ENCODE results near the gene PHF3. TPM values are rescaled to one million over a fixed set of nuclear protein-coding genes. Genes with fewer than 3 reads are reported as not detected.

The PHF3 gene, protein sequence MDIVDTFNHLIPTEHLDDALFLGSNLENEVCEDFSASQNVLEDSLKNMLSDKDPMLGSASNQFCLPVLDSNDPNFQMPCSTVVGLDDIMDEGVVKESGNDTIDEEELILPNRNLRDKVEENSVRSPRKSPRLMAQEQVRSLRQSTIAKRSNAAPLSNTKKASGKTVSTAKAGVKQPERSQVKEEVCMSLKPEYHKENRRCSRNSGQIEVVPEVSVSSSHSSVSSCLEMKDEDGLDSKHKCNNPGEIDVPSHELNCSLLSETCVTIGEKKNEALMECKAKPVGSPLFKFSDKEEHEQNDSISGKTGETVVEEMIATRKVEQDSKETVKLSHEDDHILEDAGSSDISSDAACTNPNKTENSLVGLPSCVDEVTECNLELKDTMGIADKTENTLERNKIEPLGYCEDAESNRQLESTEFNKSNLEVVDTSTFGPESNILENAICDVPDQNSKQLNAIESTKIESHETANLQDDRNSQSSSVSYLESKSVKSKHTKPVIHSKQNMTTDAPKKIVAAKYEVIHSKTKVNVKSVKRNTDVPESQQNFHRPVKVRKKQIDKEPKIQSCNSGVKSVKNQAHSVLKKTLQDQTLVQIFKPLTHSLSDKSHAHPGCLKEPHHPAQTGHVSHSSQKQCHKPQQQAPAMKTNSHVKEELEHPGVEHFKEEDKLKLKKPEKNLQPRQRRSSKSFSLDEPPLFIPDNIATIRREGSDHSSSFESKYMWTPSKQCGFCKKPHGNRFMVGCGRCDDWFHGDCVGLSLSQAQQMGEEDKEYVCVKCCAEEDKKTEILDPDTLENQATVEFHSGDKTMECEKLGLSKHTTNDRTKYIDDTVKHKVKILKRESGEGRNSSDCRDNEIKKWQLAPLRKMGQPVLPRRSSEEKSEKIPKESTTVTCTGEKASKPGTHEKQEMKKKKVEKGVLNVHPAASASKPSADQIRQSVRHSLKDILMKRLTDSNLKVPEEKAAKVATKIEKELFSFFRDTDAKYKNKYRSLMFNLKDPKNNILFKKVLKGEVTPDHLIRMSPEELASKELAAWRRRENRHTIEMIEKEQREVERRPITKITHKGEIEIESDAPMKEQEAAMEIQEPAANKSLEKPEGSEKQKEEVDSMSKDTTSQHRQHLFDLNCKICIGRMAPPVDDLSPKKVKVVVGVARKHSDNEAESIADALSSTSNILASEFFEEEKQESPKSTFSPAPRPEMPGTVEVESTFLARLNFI (N-terminal part only)
- total RNA-seq (55.7 TPM), polyA plus RNA-seq (ENCODE audit: insufficient read depth in 1 of 8, insufficient read length in 8 of 8, low replicate concordance in 1 of 8) (10 to 100 TPM; 23.9 to 37.8 (median 32.1) TPM)
- long read RNA-seq, donor 1, full-length matches to known transcripts, result 1 of 1 reads
- long read RNA-seq, donor 1, partial matches to known transcripts, result 0 of 1 reads
- long read RNA-seq, donor 1, other reads (novel, unspliced or antisense), result 0 of 1 reads
- long read RNA-seq, donor 2, result 0 reads
- long read RNA-seq, donor 3, result 0 reads
- long read RNA-seq, donor 4, result 0 reads
- long read RNA-seq, donor 5, full-length matches to known transcripts, result 1 of 22 reads
- long read RNA-seq, donor 5, partial matches to known transcripts, result 21 of 22 reads
- long read RNA-seq, donor 5, other reads (novel, unspliced or antisense), result 0 of 22 reads
- long read RNA-seq, donor 6, result 0 reads
- long read RNA-seq, donor 7, result 0 reads
- long read RNA-seq, donor 8, partial matches to known transcripts, result 14 of 14 reads
- long read RNA-seq, donor 8, other reads (novel, unspliced or antisense), result 0 of 14 reads
- long read RNA-seq, donor 9, partial matches to known transcripts, result 5 of 6 reads
- long read RNA-seq, donor 9, other reads (novel, unspliced or antisense), result 0 of 6 reads
- long read RNA-seq, donor 10, partial matches to known transcripts, result 6 of 6 reads
- long read RNA-seq, donor 10, other reads (novel, unspliced or antisense), result 0 of 6 reads
- long read RNA-seq, donor 11, partial matches to known transcripts, result 5 of 5 reads
- long read RNA-seq, donor 11, other reads (novel, unspliced or antisense), result 0 of 5 reads

DNA sequence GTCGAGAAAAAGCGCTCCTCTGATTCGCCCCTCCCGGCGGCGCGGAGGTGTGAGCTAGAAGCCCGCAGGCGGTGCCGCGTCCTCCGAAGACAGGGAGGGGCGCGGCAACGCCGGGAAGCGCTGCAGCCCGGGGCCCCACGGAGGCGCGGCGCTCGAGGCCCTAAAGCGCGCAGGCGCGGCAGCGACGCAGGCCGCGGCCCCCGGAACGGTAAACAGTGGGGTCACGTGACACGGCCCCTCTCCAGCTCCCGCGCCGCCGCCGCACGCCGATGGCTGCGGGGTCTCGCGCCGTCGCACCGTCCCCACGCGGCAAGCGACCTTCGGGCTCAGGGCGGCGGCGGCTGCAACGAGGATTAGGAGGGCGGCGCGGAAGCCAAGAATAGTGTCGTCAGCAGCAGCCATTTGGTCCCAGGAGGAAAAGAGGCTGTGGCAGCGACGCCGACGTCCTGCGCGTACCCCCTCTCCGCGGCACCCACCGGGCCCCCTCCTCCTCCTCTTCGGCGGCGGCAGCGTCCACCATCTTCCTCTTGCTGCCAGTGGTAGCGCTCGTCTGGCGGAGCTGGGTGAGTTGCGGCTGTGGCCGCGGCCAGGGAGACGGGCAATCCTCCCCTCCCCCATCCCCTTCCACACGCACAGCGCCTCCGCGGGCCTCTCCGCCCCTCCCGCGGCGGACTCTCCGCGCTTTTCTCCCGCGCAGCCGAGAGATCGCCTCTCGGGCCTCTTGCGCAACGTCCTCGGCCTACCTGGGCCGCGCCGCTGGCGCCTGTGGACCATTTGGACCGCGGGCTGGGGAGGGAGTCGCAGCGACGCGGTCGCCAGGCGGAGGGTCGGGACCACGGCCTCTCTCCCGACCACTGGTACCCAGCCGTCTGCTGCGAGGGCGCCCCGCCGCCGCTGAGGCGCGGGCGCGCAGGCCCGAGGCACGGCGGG is at the start of gene PHF3:
PHF3 (plus strand) TSS at position 215 of the 930 bp plus-strand sequence. CDS start 10,750 bp downstream, outside the sequence.
- Histone ChIP-seq H3K9me3 (replicated peaks; ENCODE audit: control insufficient read depth, low read depth, low read length) (no peaks in the 10 kb centered on the region), H3K27ac (ENCODE audit: low read length) (peak within 1 kb of the TSS; percentile 97), H3K27me3 (ENCODE audit: control insufficient read depth, insufficient read depth, low read length) (no peaks in the 10 kb centered on the region), H3K4me1 (ENCODE audit: control insufficient read depth, insufficient read depth, low read length) (peaks cover 6% of the 10 kb centered on the region), H3K36me3 (ENCODE audit: control insufficient read depth, insufficient read depth, low read length) (no peaks in the 10 kb centered on the region), H3K4me3 (ENCODE audit: low read length) (peak within 1 kb of the TSS; percentile 88)
- peak; percentile 98 for DNase-seq
- under 1% methylated on average over 122 of the region's 126 CpGs for WGBS (ENCODE audit: insufficient coverage)

DNA sequence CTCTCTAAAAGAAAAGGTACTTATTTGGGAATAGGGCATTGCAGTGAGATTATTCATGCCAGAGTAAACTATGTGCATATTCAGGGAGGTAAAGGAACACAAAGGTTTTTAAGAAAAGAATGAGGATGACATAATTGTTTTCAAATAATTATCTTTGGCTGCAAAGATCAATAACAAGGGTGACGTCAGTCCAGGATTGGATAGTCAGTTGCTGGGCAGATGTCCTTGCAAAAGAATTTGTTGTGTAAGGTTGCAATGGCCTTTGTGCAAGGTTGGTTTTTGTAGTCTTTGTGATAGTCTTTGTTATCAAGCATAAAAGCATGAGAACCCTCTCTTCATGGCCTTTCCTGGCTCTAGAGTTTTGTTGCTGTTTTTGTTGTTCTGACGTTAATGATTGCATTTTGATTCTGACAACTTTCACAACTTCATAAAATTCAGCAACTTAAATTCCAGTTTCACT is 45.6 kb upstream of the PHF3 start:
- no peaks in the 10 kb centered on the region for H3K4me1 ChIP-seq (ENCODE audit: control insufficient read depth, insufficient read depth, low read length)
- no CpG with 5 or more reads among the region's 2 CpGs for WGBS (ENCODE audit: insufficient coverage)
- DNase-seq, result no peak
- H3K27me3 ChIP-seq (ENCODE audit: control insufficient read depth, insufficient read depth, low read length), result no peaks in the 10 kb centered on the region
- no peak overlapping the region for H3K4me3 ChIP-seq (ENCODE audit: low read length)
- no peaks in the 10 kb centered on the region for H3K36me3 ChIP-seq (ENCODE audit: control insufficient read depth, insufficient read depth, low read length)
- no peaks in the 10 kb centered on the region for H3K9me3 ChIP-seq (replicated peaks; ENCODE audit: control insufficient read depth, low read depth, low read length)
- H3K27ac ChIP-seq (ENCODE audit: low read length), result no peak overlapping the region

DNA sequence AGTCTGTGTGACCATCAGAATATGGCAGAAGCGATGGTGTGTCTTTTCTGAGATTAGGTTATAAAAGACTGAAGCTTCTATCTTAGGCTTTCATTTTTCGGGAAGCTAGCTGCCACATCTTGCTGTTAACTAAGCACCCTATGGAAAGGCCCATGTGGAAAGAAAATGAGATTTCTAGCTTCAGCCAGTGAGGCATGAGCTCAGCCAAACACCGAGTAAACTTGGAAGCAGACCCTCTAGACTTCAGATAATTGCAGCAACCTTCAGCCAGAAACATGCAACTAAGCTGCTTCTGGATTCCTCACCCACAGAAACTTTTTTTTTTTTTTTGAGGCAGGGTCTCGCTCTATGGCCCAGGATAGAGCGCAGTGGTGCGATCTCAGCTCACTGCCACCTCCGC is 42.7 kb upstream of the PHF3 start:
- H3K4me1 ChIP-seq (ENCODE audit: control insufficient read depth, insufficient read depth, low read length), result peaks cover under 1% of the 10 kb centered on the region
- no peak overlapping the region for H3K27ac ChIP-seq (ENCODE audit: low read length)
- H3K36me3 ChIP-seq (ENCODE audit: control insufficient read depth, insufficient read depth, low read length), result no peaks in the 10 kb centered on the region
- H3K27me3 ChIP-seq (ENCODE audit: control insufficient read depth, insufficient read depth, low read length), result no peaks in the 10 kb centered on the region
- no peak for DNase-seq
- 83% methylated on average over 6 of the region's 7 CpGs for WGBS (ENCODE audit: insufficient coverage)
- H3K9me3 ChIP-seq (replicated peaks; ENCODE audit: control insufficient read depth, low read depth, low read length), result no peaks in the 10 kb centered on the region
- H3K4me3 ChIP-seq (ENCODE audit: low read length), result no peak overlapping the region

DNA sequence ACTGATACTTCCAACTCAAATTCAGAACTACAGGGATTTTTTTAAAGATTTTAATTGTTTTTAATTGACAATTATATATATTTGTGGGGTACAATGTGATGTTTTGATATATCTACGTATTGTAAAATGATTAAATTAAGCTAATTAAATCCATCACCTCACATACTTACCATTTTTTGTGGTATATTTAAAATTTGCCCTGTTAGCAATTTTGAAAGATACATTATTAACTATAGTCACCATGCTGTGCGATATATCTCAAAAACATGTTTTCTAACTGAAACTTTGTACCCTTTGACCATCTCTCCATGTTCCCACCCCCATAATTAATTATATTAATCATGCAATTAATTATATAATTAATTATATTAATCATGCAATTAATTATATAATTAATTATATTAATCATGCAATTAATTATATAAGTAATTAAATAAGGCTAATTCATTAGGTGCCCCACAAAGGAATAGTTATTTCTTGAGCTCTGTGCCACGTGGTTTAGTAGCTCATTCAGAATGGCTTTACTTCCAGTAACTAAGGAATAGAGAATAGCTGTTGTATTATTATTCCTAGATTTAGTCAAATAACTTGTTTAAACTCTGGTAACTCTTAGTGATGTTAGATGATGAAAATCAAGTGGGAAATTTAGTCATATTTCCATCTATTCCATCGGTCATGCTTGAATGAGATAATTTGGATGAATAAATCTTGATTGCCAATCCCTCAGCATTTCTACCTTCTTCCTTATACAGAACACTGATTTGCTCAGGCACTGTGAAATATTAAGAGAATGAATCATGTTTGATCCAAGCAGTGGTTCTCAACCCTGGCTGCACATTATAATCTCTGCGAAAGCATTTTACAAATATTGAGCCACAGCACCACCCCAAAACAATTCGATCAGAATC is 38.2 kb upstream of the PHF3 start:
- no peak overlapping the region for H3K4me3 ChIP-seq (ENCODE audit: low read length)
- H3K36me3 ChIP-seq (ENCODE audit: control insufficient read depth, insufficient read depth, low read length), result no peaks in the 10 kb centered on the region
- WGBS (ENCODE audit: insufficient coverage), result no CpG with 5 or more reads among the region's 6 CpGs
- H3K27ac ChIP-seq (ENCODE audit: low read length), result no peak overlapping the region
- no peaks in the 10 kb centered on the region for H3K27me3 ChIP-seq (ENCODE audit: control insufficient read depth, insufficient read depth, low read length)
- DNase-seq, result no peak
- peaks cover 3% of the 10 kb centered on the region for H3K4me1 ChIP-seq (ENCODE audit: control insufficient read depth, insufficient read depth, low read length)
- H3K9me3 ChIP-seq (replicated peaks; ENCODE audit: control insufficient read depth, low read depth, low read length), result no peaks in the 10 kb centered on the region

DNA sequence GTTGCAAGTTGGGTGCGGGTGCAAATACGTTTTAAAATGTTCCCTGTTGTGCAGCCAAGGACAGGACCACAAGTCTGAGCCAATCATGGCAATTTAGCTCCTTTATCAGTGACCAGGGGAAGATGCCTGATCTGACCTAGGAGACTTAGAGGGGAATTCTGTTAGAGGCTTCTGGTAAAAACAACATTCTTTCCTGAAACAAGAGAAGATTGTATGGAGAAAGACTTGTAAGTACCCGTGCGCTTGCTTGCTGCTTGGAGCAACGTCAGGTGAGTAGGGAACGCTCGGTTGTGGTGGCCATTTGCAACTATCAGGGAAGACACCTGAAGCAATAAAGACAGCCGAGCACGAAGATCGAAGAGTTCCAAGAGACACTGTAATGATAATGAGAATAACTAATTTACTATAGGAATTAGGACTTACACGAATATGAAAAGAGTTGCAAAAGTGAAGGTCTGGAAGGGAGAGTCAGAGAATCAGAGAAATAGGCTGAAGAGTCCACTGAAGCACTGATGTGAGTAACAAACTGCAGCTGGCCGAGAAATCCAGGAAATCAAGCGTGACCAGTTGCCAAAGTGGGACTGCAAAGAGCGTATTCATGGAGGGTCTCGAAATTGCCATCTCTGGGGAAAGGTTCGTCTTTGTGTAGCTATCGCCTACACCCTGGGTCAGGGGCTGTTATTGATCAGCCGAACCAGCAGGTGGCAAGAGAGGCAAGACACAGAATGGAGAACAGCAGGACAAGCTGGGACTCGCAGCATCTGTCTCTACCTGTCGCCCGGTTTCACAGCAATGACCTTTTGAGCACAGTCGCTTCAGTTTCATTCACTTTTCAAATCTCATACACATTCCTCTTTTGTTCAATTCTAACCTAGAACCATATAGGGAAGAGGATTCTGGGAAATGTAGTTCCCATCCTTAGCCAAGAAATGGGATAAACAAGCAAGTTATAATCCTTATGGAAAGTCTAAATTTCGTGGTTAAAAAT is 37.3 kb upstream of the PHF3 start:
- Histone ChIP-seq H3K9me3 (replicated peaks; ENCODE audit: control insufficient read depth, low read depth, low read length) (no peaks in the 10 kb centered on the region), H3K27ac (ENCODE audit: low read length) (no peak overlapping the region), H3K36me3 (ENCODE audit: control insufficient read depth, insufficient read depth, low read length) (no peaks in the 10 kb centered on the region), H3K27me3 (ENCODE audit: control insufficient read depth, insufficient read depth, low read length) (no peaks in the 10 kb centered on the region), H3K4me1 (ENCODE audit: control insufficient read depth, insufficient read depth, low read length) (peaks cover 3% of the 10 kb centered on the region), H3K4me3 (ENCODE audit: low read length) (peak overlapping the region; percentile 60)
- 0% methylated on average over 4 of the region's 23 CpGs for WGBS (ENCODE audit: insufficient coverage)
- DNase-seq, result peak; percentile 82

DNA sequence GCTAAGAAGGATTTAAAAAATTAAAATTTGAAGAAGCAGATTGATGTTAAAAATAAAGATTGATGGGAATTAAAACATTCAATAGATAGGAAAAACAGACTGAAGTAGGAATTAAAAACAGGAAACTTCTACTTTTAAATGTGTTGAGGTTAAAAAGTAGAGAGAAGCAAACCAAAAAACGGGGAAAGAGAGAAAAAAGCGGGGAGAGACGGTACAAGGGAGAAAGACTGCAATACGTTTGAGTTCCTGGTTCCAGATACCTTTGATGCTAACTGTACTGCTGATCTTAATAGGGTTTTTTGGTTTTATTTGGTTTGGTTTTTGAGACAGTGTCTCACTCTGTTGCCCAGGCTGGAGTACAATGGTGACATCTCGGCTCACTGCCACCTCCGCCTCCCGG is 36.4 kb upstream of the PHF3 start:
- DNase-seq, result no peak
- Histone ChIP-seq H3K27me3 (ENCODE audit: control insufficient read depth, insufficient read depth, low read length) (no peaks in the 10 kb centered on the region), H3K27ac (ENCODE audit: low read length) (no peak overlapping the region), H3K9me3 (replicated peaks; ENCODE audit: control insufficient read depth, low read depth, low read length) (no peaks in the 10 kb centered on the region), H3K4me3 (ENCODE audit: low read length) (no peak overlapping the region), H3K36me3 (ENCODE audit: control insufficient read depth, insufficient read depth, low read length) (no peaks in the 10 kb centered on the region), H3K4me1 (ENCODE audit: control insufficient read depth, insufficient read depth, low read length) (peaks cover 3% of the 10 kb centered on the region)
- whole genome bisulfite sequencing (ENCODE audit: insufficient coverage), result 90% methylated on average over 5 of the region's 7 CpGs

DNA sequence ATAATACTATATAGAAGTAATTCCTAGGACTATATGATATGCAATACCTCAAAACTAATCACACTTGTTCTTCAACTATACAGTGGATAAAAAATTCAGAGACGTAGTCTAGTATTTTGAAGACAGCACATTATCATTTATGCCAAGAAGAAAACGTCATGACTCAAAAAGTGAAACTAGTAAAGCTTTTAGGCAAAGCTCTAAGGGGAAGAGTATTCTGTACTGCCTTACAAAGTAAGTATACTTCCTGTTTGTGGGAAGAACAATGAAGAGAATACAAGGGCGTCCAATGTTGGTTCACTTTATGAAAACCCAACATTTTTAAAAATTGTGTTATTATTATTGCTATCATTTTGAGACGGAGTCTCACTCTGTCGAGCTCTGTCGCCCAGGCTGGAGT is 35.5 kb upstream of the PHF3 start:
- Histone ChIP-seq H3K4me3 (ENCODE audit: low read length) (no peak overlapping the region), H3K36me3 (ENCODE audit: control insufficient read depth, insufficient read depth, low read length) (no peaks in the 10 kb centered on the region), H3K27ac (ENCODE audit: low read length) (no peak overlapping the region), H3K4me1 (ENCODE audit: control insufficient read depth, insufficient read depth, low read length) (peaks cover 3% of the 10 kb centered on the region), H3K9me3 (replicated peaks; ENCODE audit: control insufficient read depth, low read depth, low read length) (no peaks in the 10 kb centered on the region), H3K27me3 (ENCODE audit: control insufficient read depth, insufficient read depth, low read length) (no peaks in the 10 kb centered on the region)
- WGBS (ENCODE audit: insufficient coverage), result 100% methylated on average over 3 of the region's 6 CpGs
- peak; percentile 9 for DNase-seq

Data from muscle of leg (tissue), 16 donors.